ENCODE measurements around the gene DLGAP4. TPM values are rescaled to one million over a fixed set of nuclear protein-coding genes. Genes with fewer than 3 reads are reported as not detected.

DLGAP4 gene
- total and polyA plus RNA-seq, 7 experiments from 2014 or later = 15.0 to 40.2 (median 35.3) TPM

DNA sequence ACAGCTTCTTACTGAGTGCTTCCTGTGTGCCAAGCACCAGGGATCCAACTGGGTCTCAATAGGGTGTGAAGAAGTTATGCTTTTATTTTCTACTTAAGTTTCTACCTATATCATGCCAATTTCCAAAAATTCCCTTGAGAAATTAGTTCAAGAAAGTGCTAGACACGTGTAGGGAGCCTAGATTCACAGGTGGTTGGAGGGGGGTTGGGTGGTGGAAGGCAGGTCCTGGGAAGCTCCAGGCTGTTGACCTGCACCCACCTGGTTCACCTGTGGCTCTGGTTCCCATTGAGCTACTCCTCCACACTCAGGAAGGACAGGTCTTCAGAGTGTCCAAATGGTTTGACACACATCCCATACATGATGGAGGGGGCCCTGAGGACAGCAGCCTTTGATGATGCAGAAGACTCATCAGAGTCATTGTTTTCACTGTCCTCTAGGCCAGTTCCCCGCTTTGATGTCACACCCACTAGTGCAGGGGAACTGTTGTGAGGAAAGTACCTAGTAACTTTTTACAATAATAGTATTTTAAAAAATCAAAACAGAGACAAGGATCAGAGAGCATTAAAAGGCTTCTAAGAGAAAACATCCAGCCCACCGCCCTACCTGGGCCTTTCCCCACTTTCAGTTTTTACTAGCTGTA lies 195.3 kb downstream of the DLGAP4 start:
- DNase-seq = no peak
- peak overlapping the region in 5 of 9 donors; percentile 21 to 46 (median 25) for H3K27ac Mint-ChIP-seq
- H3K9me3 Mint-ChIP-seq = no peaks in the 10 kb centered on the region
- POLR2A ChIA-PET = interaction anchor here (0.5 to 0.7 kb wide), 2 partner anchors 40 to 47 kb away, joined by 3 to 5 read pairs; no protein-coding TSS in a partner anchor
- H3K36me3 ChIP-seq (ENCODE audit: control insufficient read depth in 2 of 3, insufficient read depth in 3 of 3, low read length in 3 of 3) = peaks cover 0 to 62% (median 13%) of the 10 kb centered on the region in 3 experiments
- H3K4me1 Mint-ChIP-seq = peaks cover 2 to 18% (median 11%) of the 10 kb centered on the region in 7 donors
- ATAC-seq = peak; percentile 26
- no peak overlapping the region for H3K4me3 ChIP-seq (ENCODE audit: low read length)
- no peaks in the 10 kb centered on the region for H3K27me3 ChIP-seq (ENCODE audit: control insufficient read depth in 2 of 2, insufficient read depth in 2 of 2, low read length in 2 of 2)
- CTCF ChIA-PET = interaction anchor here (0.6 kb wide), 1 partner anchor 80 kb away, joined by 4 read pairs; no protein-coding TSS in a partner anchor
- no peak overlapping the region for H3K4me3 Mint-ChIP-seq
- H3K27ac ChIP-seq (ENCODE audit: low read depth, low read length) = no peak overlapping the region
- no peaks in the 10 kb centered on the region for H3K9me3 ChIP-seq (ENCODE audit: control insufficient read depth in 2 of 3, low read length in 3 of 3)
- intact Hi-C loops (cut with micrococcal nuclease) = no loop called here
- no peaks in the 10 kb centered on the region for H3K27me3 Mint-ChIP-seq
- H3K36me3 Mint-ChIP-seq = peaks cover 4 to 34% (median 11%) of the 10 kb centered on the region in 5 donors
- H3K4me1 ChIP-seq (ENCODE audit: control insufficient read depth in 2 of 2, insufficient read depth in 2 of 2, low read length in 2 of 2) = no peaks in the 10 kb centered on the region

DNA sequence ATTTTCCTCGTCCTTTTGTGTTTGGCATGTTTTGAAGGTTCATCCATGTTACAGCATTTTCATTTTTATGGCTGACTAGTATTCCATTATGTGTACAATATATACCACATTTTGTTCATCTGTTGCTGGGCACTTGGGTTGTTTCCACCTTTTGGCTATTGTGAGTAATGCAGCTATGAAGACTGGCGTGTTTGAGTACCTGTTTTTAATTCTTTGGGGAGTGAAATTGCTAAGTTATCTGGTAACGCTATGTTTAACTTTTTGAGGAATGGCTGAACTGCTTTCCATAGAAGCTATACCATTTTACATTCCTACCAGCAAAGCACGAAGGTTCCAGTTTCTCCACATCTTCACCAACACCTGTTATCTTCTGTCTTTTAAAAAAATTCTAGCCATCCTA lies 198.2 kb downstream of the DLGAP4 start:
- intact Hi-C loops (cut with micrococcal nuclease) = no loop called here
- Histone ChIP-seq H3K4me1 (ENCODE audit: control insufficient read depth in 2 of 2, insufficient read depth in 2 of 2, low read length in 2 of 2) (no peaks in the 10 kb centered on the region), H3K36me3 (ENCODE audit: control insufficient read depth in 2 of 3, insufficient read depth in 3 of 3, low read length in 3 of 3) (peaks cover 0 to 36% (median 0%) of the 10 kb centered on the region in 3 experiments), H3K27ac (ENCODE audit: low read depth, low read length) (no peak overlapping the region), H3K27me3 (ENCODE audit: control insufficient read depth in 2 of 2, insufficient read depth in 2 of 2, low read length in 2 of 2) (no peaks in the 10 kb centered on the region), H3K4me3 (ENCODE audit: low read length) (no peak overlapping the region), H3K9me3 (ENCODE audit: control insufficient read depth in 2 of 3, low read length in 3 of 3) (no peaks in the 10 kb centered on the region)
- ATAC-seq (no peak), DNase-seq (no peak)
- Mint-ChIP-seq H3K27ac (peak overlapping the region in 1 of 9 donors; percentile 58), H3K9me3 (no peaks in the 10 kb centered on the region), H3K4me1 (peaks cover 2 to 19% (median 14%) of the 10 kb centered on the region in 7 donors), H3K27me3 (no peaks in the 10 kb centered on the region), H3K36me3 (peaks cover 4 to 35% (median 12%) of the 10 kb centered on the region in 5 donors), H3K4me3 (no peak overlapping the region)
- CTCF ChIA-PET = no interaction called here
- POLR2A ChIA-PET = no interaction called here

DNA sequence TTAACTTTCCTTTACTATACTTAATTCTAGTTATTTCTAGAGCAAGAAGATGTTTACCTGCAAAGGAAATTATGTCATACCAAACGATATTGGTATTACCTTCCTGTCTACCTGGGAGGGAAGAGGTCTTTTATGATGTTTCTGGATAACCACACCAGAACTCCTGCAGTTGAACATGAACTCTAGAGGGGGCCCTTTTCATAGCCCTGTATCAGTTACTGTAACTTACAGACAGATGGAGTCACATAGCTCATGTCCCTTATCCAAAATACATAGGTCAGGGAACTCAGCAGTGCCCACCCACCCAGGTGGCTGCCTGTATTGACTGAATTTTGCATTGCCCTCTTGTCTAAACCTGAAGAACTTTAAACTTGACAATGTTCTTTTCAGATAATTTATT lies 200.1 kb downstream of the DLGAP4 start:
- Histone ChIP-seq H3K4me1 (ENCODE audit: control insufficient read depth in 2 of 2, insufficient read depth in 2 of 2, low read length in 2 of 2) (no peaks in the 10 kb centered on the region), H3K27me3 (ENCODE audit: control insufficient read depth in 2 of 2, insufficient read depth in 2 of 2, low read length in 2 of 2) (no peaks in the 10 kb centered on the region), H3K27ac (ENCODE audit: low read depth, low read length) (no peak overlapping the region), H3K9me3 (ENCODE audit: control insufficient read depth in 2 of 3, low read length in 3 of 3) (no peaks in the 10 kb centered on the region), H3K36me3 (ENCODE audit: control insufficient read depth in 2 of 3, insufficient read depth in 3 of 3, low read length in 3 of 3) (peaks cover 0 to 22% (median 0%) of the 10 kb centered on the region in 3 experiments), H3K4me3 (ENCODE audit: low read length) (no peak overlapping the region)
- ATAC-seq (peak; percentile 77), DNase-seq (peak in 7 of 9 donors; percentile 18 to 49 (median 42))
- peak overlapping the region in 5 of 9 donors; percentile 17 to 72 (median 27) for H3K27ac Mint-ChIP-seq
- no peak overlapping the region for H3K4me3 Mint-ChIP-seq
- no peaks in the 10 kb centered on the region for H3K27me3 Mint-ChIP-seq
- intact Hi-C loops (cut with micrococcal nuclease) = loop anchor here (1.0 to 5.0 kb wide), 2 partner anchors 86 to 248 kb away; no protein-coding TSS in a partner anchor
- POLR2A ChIA-PET = no interaction called here
- peaks cover 0 to 19% (median 14%) of the 10 kb centered on the region in 7 donors for H3K4me1 Mint-ChIP-seq
- no peaks in the 10 kb centered on the region for H3K9me3 Mint-ChIP-seq
- CTCF ChIA-PET = interaction anchor here (0.6 kb wide), 2 partner anchors 92 to 98 kb away, joined by 3 to 5 read pairs; no protein-coding TSS in a partner anchor
- H3K36me3 Mint-ChIP-seq = peaks cover 4 to 29% (median 8%) of the 10 kb centered on the region in 5 donors

DNA sequence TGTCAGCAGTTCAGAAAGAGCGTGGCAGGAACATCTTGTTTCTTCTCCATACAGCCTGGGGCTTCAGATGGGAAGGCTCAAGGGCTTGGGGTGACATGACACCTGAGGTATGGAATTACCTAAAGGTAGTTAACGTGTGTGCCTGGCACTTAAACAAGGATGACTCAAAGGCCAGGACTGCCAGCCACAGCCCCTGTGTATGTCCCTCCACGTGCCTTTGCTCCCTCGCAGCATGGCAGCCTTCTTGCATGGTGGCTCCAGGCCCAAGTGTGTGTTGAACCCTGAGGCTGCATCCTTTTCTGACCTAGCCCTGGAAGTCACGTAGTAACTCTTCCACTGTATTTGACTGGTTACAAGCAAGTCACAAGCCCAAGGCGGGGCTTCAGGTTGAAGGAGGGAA lies 201.6 kb downstream of the DLGAP4 start:
- peaks cover 0 to 18% (median 0%) of the 10 kb centered on the region in 3 experiments for H3K36me3 ChIP-seq (ENCODE audit: control insufficient read depth in 2 of 3, insufficient read depth in 3 of 3, low read length in 3 of 3)
- intact Hi-C loops (cut with micrococcal nuclease) = loop anchor here in 1 of 2 donors (5.0 kb wide), 1 partner anchor 85 kb away; no protein-coding TSS in a partner anchor

DNA sequence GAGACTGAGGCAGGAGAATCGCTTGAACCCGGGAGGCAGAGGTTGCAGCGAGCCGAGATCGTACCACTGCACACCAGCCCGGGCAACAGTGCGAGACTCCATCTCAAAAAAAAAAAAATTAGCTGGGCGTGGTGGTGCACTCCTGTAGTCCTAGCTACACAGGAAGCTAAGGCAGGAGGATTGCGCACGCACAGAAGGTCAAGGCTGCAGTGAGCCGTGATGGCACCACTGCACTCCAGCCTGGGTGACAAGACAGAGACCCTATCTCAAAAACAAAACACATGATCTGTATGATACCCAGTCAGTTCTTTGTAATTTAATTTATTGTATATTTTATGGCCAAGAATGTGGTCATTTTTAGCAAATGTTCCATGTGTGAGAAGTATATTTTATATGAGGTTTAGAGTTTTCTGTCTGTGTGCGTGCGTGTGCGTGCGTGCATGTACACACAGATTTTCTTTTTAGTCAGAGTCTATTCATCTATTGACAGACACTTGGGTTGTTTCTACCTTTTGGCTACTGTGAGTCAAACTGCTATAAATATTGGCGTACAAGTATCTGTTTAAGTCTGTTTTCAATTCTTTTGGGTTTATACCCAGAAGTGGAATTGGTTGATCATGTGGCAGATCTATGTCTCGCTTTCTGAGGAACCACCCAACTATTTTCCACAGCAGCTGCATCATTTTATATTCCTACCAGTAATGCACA lies 213.0 kb downstream of the DLGAP4 start:
- no peaks in the 10 kb centered on the region for H3K4me1 ChIP-seq (ENCODE audit: control insufficient read depth in 2 of 2, insufficient read depth in 2 of 2, low read length in 2 of 2)
- H3K4me3 ChIP-seq (ENCODE audit: low read length) = no peak overlapping the region
- H3K36me3 Mint-ChIP-seq = peaks cover 0 to 23% (median 6%) of the 10 kb centered on the region in 5 donors
- ATAC-seq (no peak), DNase-seq (no peak)
- H3K4me1 Mint-ChIP-seq = peaks cover 0 to 5% (median 0%) of the 10 kb centered on the region in 7 donors
- ChIA-PET POLR2A (no interaction called here), CTCF (no interaction called here)
- intact Hi-C loops (cut with micrococcal nuclease) = no loop called here
- H3K36me3 ChIP-seq (ENCODE audit: control insufficient read depth in 2 of 3, insufficient read depth in 3 of 3, low read length in 3 of 3) = peaks cover 0 to 19% (median 2%) of the 10 kb centered on the region in 3 experiments
- H3K4me3 Mint-ChIP-seq = no peak overlapping the region
- no peaks in the 10 kb centered on the region for H3K27me3 Mint-ChIP-seq
- no peak overlapping the region for H3K27ac ChIP-seq (ENCODE audit: low read depth, low read length)
- no peaks in the 10 kb centered on the region for H3K27me3 ChIP-seq (ENCODE audit: control insufficient read depth in 2 of 2, insufficient read depth in 2 of 2, low read length in 2 of 2)
- H3K9me3 ChIP-seq (ENCODE audit: control insufficient read depth in 2 of 3, low read length in 3 of 3) = no peaks in the 10 kb centered on the region
- H3K9me3 Mint-ChIP-seq = peaks cover 0 to 1% (median 0%) of the 10 kb centered on the region in 11 donors
- H3K27ac Mint-ChIP-seq = no peak overlapping the region

More for the DNA sequence above, 201.6 kb downstream of the DLGAP4 start:
- no peak overlapping the region for H3K27ac ChIP-seq (ENCODE audit: low read depth, low read length)
- no peaks in the 10 kb centered on the region for H3K9me3 Mint-ChIP-seq
- ATAC-seq (no peak), DNase-seq (no peak)
- H3K4me3 ChIP-seq (ENCODE audit: low read length) = no peak overlapping the region
- no peaks in the 10 kb centered on the region for H3K9me3 ChIP-seq (ENCODE audit: control insufficient read depth in 2 of 3, low read length in 3 of 3)
- H3K4me3 Mint-ChIP-seq = no peak overlapping the region
- H3K27me3 Mint-ChIP-seq = no peaks in the 10 kb centered on the region
- no peak overlapping the region for H3K27ac Mint-ChIP-seq
- POLR2A ChIA-PET = no interaction called here
- CTCF ChIA-PET = no interaction called here
- peaks cover 4 to 19% (median 14%) of the 10 kb centered on the region in 7 donors for H3K4me1 Mint-ChIP-seq
- H3K27me3 ChIP-seq (ENCODE audit: control insufficient read depth in 2 of 2, insufficient read depth in 2 of 2, low read length in 2 of 2) = no peaks in the 10 kb centered on the region
- no peaks in the 10 kb centered on the region for H3K4me1 ChIP-seq (ENCODE audit: control insufficient read depth in 2 of 2, insufficient read depth in 2 of 2, low read length in 2 of 2)
- peaks cover 8 to 27% (median 13%) of the 10 kb centered on the region in 5 donors for H3K36me3 Mint-ChIP-seq

DNA sequence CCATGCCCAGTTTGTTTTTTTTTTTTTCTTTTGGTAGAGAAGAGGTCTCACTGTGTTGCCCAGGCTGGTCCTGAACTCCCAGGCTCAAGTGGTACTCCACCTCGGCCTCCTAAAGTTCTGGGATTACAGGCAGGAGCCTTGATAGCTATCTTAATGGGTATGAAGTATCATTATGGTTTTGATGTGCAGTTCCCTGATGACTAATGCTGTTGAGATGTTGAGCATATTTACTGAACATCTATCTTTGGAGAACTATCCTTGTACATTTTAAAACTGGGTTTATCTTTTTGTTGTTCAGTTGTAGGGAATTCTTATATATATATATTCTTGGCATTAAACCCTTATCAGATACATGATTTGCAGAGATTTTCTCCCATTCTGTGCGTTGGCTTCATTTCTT lies 213.8 kb downstream of the DLGAP4 start:
- peaks cover 0 to 1% (median 0%) of the 10 kb centered on the region in 11 donors for H3K9me3 Mint-ChIP-seq
- no peak overlapping the region for H3K4me3 Mint-ChIP-seq
- H3K9me3 ChIP-seq (ENCODE audit: control insufficient read depth in 2 of 3, low read length in 3 of 3) = no peaks in the 10 kb centered on the region
- no peaks in the 10 kb centered on the region for H3K27me3 Mint-ChIP-seq
- H3K36me3 Mint-ChIP-seq = peaks cover 0 to 24% (median 8%) of the 10 kb centered on the region in 5 donors
- no peaks in the 10 kb centered on the region for H3K27me3 ChIP-seq (ENCODE audit: control insufficient read depth in 2 of 2, insufficient read depth in 2 of 2, low read length in 2 of 2)
- peaks cover 0 to 5% (median 0%) of the 10 kb centered on the region in 7 donors for H3K4me1 Mint-ChIP-seq
- peak overlapping the region in 2 of 9 donors; percentile 48 to 68 for H3K27ac Mint-ChIP-seq
- no peak overlapping the region for H3K27ac ChIP-seq (ENCODE audit: low read depth, low read length)
- no peak for ATAC-seq
- peaks cover 0 to 21% (median 4%) of the 10 kb centered on the region in 3 experiments for H3K36me3 ChIP-seq (ENCODE audit: control insufficient read depth in 2 of 3, insufficient read depth in 3 of 3, low read length in 3 of 3)
- CTCF ChIA-PET = no interaction called here
- no peak for DNase-seq
- POLR2A ChIA-PET = interaction anchor here (0.6 kb wide), 2 partner anchors 59 to 85 kb away, joined by 3 to 4 read pairs; no protein-coding TSS in a partner anchor
- intact Hi-C loops (cut with micrococcal nuclease) = no loop called here
- H3K4me3 ChIP-seq (ENCODE audit: low read length) = no peak overlapping the region
- H3K4me1 ChIP-seq (ENCODE audit: control insufficient read depth in 2 of 2, insufficient read depth in 2 of 2, low read length in 2 of 2) = no peaks in the 10 kb centered on the region

All from naive thymus-derived CD4-positive, alpha-beta T cell (primary cell).